OCI-LY7 (cell line): Measurements from ENCODE around the gene RAB31. TPM values are rescaled to one million over a fixed set of nuclear protein-coding genes. Genes with fewer than 3 reads are reported as not detected.

ENCODE experiments used
- BruUV-seq: library from RNA; stranded (reverse); fragments of 400-500 nt; replicated peaks from 2 replicates; lab custom pipeline; 2021; lab: Mats Ljungman, UMichigan
- CTCF ChIA-PET: fragments of 300-600 bp; sonication (Branson Sonifier 250); formaldehyde crosslinking; loops from one replicate; lab custom pipeline; 2022; ENCODE audit warnings: antibody characterized with exemption; ENCODE audit not compliant: unreplicated experiment; lab: Charles Lee
- POLR2A ChIA-PET: fragments of 300-600 bp; sonication (Branson Sonifier 250); formaldehyde crosslinking; loops from one replicate; lab custom pipeline; 2022; ENCODE audit warnings: antibody characterized with exemption; lab: Charles Lee
- DNase-seq: peaks from one replicate; pipeline ENCODE4 v3.0.0-alpha.2; 2015; ENCODE audit warnings: low spot score
- H2AFZ ChIP-seq: fragments of 200-600 bp; sonication (generic), shearing (Covaris generic); 2 replicates; pipeline ENCODE4 v1.6.1; 2014; ENCODE audit warnings: mild to moderate bottlenecking, antibody characterized with exemption, low read length, moderate library complexity
- H3K27ac ChIP-seq: fragments of 200-600 bp; sonication (generic); 2 replicates; pipeline ENCODE4 v1.5.1; 2014; ENCODE audit warnings: mixed run types, low read depth, mild to moderate bottlenecking, moderate library complexity, low read length, inconsistent platforms; ENCODE audit not compliant: poor library complexity, severe bottlenecking
- H3K36me3 ChIP-seq: fragments of 200-600 bp; sonication (generic); 2 replicates; pipeline ENCODE4 v1.6.1; 2014; ENCODE audit warnings: mild to moderate bottlenecking, antibody characterized with exemption, low read length, moderate library complexity, mixed read lengths; ENCODE audit not compliant: insufficient read depth
- H3K4me1 ChIP-seq: fragments of 200-600 bp; sonication (generic); 2 replicates; pipeline ENCODE4 v1.5.1; 2014; ENCODE audit warnings: mild to moderate bottlenecking, low read length; ENCODE audit not compliant: insufficient read depth, poor library complexity, severe bottlenecking
- H3K4me2 ChIP-seq: fragments of 200-600 bp; sonication (generic); 2 replicates; pipeline ENCODE4 v1.6.1; 2014; ENCODE audit warnings: mild to moderate bottlenecking, low read length
- H3K4me3 ChIP-seq: fragments of 200-600 bp; sonication (generic); 2 replicates; pipeline ENCODE4 v1.5.1; 2014; ENCODE audit warnings: mild to moderate bottlenecking, low read depth, low read length; ENCODE audit not compliant: poor library complexity, severe bottlenecking
- H3K79me2 ChIP-seq: fragments of 200-600 bp; sonication (generic); 2 replicates; pipeline ENCODE4 v1.6.1; 2016; ENCODE audit warnings: low read depth, mild to moderate bottlenecking, low read length, moderate library complexity, mixed read lengths; ENCODE audit not compliant: insufficient read depth
- H3K9me2 ChIP-seq: fragments of 200-600 bp; sonication (generic); 2 replicates; pipeline ENCODE4 v1.6.1; 2016; ENCODE audit warnings: mild to moderate bottlenecking, low read length, mixed read lengths; ENCODE audit not compliant: insufficient read depth
- H3K9me3 ChIP-seq: fragments of 200-600 bp; sonication (generic); 2 replicates; pipeline ENCODE4 v1.6.1; 2014; ENCODE audit warnings: mild to moderate bottlenecking, mixed run types, low read length, mixed read lengths
- H4K20me1 ChIP-seq: fragments of 200-600 bp; sonication (generic); 2 replicates; pipeline ENCODE4 v1.6.1; 2014; ENCODE audit warnings: mild to moderate bottlenecking, antibody characterized with exemption, low read length, moderate library complexity, mixed read lengths; ENCODE audit not compliant: insufficient read depth
- EZH2phosphoT487 ChIP-seq: fragments of 200-600 bp; sonication (generic); IDR thresholded peaks from 2 replicates; pipeline ENCODE4 v1.6.1; 2018; ENCODE audit warnings: low read depth, borderline replicate concordance, mild to moderate bottlenecking, mixed run types, antibody characterized with exemption, low read length, moderate library complexity, mixed read lengths
- intact Hi-C: fragments of 100-400 bp; cut with micrococcal nuclease; formaldehyde crosslinking; loops from one replicate; pipeline ENCODE4 v1.10.0; 2022; ENCODE audit not compliant: unreplicated experiment
- total RNA-seq, 2 experiments: library from RNA; depleted of rRNA in 1 of 2; stranded (reverse); fragments of >200 nt in 1 of 2; shearing (Covaris generic) in 1 of 2; gene quantifications; 2 replicates each; pipeline ENCODE4 v1.2.3, GENCODE V29; 2014 to 2022
- TF ChIP-seq, protein P1 (sequence below): fragments of 200-600 bp; sonication (generic); conservative IDR thresholded peaks from 2 replicates; pipeline ENCODE4 v1.5.1; 2014; ENCODE audit warnings: mild to moderate bottlenecking, antibody characterized with exemption, low read length, moderate library complexity, mixed read lengths

RAB31 gene
- total RNA-seq, 2 experiments from 2014 or later: not detected

DNA sequence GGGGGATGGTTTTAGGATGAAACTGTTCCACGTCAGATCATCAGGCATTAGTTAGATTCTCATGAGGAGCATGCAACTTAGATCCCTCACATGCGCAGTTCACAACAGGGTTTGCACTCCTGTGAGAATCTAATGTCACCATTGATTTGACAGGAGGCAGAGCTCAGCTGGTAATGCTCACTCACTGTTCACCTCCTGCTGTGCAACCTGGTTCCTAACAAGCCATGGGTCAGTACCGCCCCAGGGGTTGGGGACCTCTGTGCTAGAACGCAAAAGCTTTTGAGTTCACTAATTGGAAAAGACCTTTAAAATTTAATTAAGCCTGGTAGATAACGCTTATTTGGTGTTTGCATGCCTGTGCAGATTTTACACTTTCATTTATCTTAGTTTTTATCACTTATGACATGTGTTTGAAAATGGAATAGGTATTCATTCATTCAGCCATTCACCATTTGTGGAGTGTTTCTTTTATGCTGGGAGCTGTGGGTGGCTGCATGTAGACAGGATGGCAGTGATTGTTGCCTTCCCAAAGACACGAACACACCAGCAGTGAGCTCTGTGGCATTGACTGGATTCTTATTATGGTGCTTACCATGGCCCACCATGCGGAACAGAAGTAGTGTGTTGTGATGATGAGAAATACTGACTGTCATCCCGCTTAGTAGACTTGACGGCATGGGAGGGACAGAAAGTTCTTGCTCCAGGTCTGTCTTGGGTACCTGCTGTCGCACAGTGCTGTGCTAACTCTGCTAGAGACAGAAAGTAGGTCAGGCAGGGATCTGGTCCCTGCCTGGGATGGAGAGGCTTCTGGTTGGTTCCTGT lies 6.4 kb downstream of the RAB31 start:
- POLR2A ChIA-PET: no interaction called here
- DNase-seq: no peak
- Histone ChIP-seq H3K4me3 (no peak overlapping the region), H3K79me2 (no peaks in the 10 kb centered on the region), H3K27ac (no peak overlapping the region), H3K9me2 (no peaks in the 10 kb centered on the region), H2AFZ (no peak overlapping the region), H3K4me2 (no peak overlapping the region), H3K4me1 (no peaks in the 10 kb centered on the region), H3K9me3 (no peaks in the 10 kb centered on the region), H4K20me1 (no peaks in the 10 kb centered on the region), H3K36me3 (no peaks in the 10 kb centered on the region)
- TF ChIP-seq EZH2phosphoT487: no peak
- TF ChIP-seq, protein P1, sequence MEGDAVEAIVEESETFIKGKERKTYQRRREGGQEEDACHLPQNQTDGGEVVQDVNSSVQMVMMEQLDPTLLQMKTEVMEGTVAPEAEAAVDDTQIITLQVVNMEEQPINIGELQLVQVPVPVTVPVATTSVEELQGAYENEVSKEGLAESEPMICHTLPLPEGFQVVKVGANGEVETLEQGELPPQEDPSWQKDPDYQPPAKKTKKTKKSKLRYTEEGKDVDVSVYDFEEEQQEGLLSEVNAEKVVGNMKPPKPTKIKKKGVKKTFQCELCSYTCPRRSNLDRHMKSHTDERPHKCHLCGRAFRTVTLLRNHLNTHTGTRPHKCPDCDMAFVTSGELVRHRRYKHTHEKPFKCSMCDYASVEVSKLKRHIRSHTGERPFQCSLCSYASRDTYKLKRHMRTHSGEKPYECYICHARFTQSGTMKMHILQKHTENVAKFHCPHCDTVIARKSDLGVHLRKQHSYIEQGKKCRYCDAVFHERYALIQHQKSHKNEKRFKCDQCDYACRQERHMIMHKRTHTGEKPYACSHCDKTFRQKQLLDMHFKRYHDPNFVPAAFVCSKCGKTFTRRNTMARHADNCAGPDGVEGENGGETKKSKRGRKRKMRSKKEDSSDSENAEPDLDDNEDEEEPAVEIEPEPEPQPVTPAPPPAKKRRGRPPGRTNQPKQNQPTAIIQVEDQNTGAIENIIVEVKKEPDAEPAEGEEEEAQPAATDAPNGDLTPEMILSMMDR: no peak
- BruUV-seq: no TSS peak
- CTCF ChIA-PET: no interaction called here
- intact Hi-C loops: no loop called here

DNA sequence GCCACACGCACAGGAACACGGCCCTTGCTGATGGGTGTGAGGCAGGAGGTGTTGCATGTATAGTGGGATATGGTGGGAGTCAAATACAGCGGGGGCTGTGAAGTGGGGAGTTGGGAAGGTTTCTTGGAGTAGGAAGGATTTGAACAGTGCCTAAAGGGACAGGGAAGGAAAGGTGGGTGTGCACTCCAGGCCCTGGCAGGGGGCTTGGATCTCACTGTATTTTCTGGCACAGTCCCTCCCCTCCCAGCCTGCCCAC lies 6.9 kb downstream of the RAB31 start:
- no peak overlapping the region for H3K27ac ChIP-seq

More for the DNA sequence above, 6.9 kb downstream of the RAB31 start:
- DNase-seq: no peak
- no peak for TF ChIP-seq EZH2phosphoT487
- TF ChIP-seq, protein P1: no peak
- intact Hi-C loops: no loop called here
- BruUV-seq: no TSS peak
- Histone ChIP-seq H4K20me1 (no peaks in the 10 kb centered on the region), H3K4me1 (no peaks in the 10 kb centered on the region), H3K36me3 (no peaks in the 10 kb centered on the region), H3K4me3 (no peak overlapping the region), H2AFZ (no peak overlapping the region), H3K9me3 (no peaks in the 10 kb centered on the region), H3K79me2 (no peaks in the 10 kb centered on the region), H3K4me2 (no peak overlapping the region), H3K9me2 (no peaks in the 10 kb centered on the region)
- CTCF ChIA-PET: no interaction called here
- POLR2A ChIA-PET: no interaction called here
